Lower lobe of right lung (tissue), 2 donors: ENCODE data around the gene IFIT1B. TPM values are rescaled to one million over a fixed set of nuclear protein-coding genes. Genes with fewer than 3 reads are reported as not detected.
"Not testable (repeated sequence)": the region's sequence is repeated elsewhere in the genome, so short reads cannot be mapped to it uniquely, and the experiment has no call there.

Experiments
- ATAC-seq, 2 donors: fragments of 200-7000 bp; cut with Tn5 transposase; one replicate each; pipeline ENCODE4 v1.9.1; 2020 to 2022; ENCODE audit warnings: mild to moderate bottlenecking in 2 of 2, moderate library complexity in 2 of 2
- DNase-seq: peaks from one replicate; pipeline ENCODE4 v3.0.0-alpha.2; 2020
- H3K27ac ChIP-seq: fragments of 200-600 bp; one replicate; pipeline ENCODE4 v1.8.0; 2022
- H3K27me3 ChIP-seq: fragments of 200-600 bp; one replicate; pipeline ENCODE4 v1.8.0; 2022; ENCODE audit warnings: low read depth
- H3K36me3 ChIP-seq: fragments of 200-600 bp; one replicate; pipeline ENCODE4 v1.8.0; 2022; ENCODE audit warnings: mild to moderate bottlenecking
- H3K4me1 ChIP-seq: fragments of 200-600 bp; one replicate; pipeline ENCODE4 v1.8.0; 2022
- H3K4me3 ChIP-seq: fragments of 200-600 bp; one replicate; pipeline ENCODE4 v1.8.0; 2022; ENCODE audit warnings: mild to moderate bottlenecking
- H3K9me3 ChIP-seq: fragments of 200-600 bp; one replicate; pipeline ENCODE4 v1.8.0; 2022
- intact Hi-C: fragments of 100-400 bp; cut with DNase I; formaldehyde crosslinking; loops from one replicate; pipeline ENCODE4 v1.11.0; 2022
- total RNA-seq: library from RNA; stranded (reverse); fragmentation: NEBNext Ultra II Directional; extraction: Animal tissue kit (Norgen Biotek cat#: 25700); gene quantifications from one replicate; pipeline ENCODE4 v1.2.1, GENCODE V29; 2021
- TF ChIP-seq, protein P1 (sequence below): fragments of 200-600 bp; IDR thresholded peaks from one replicate; pipeline ENCODE4 v1.8.0; 2022; ENCODE audit warnings: antibody characterized with exemption, mild to moderate bottlenecking
- donor health status: DM: no; HTN: yes; CAD: no; lungs with severe emphysema.

IFIT1B gene
- total RNA-seq, 1 donor from 2014 or later = not detected

DNA sequence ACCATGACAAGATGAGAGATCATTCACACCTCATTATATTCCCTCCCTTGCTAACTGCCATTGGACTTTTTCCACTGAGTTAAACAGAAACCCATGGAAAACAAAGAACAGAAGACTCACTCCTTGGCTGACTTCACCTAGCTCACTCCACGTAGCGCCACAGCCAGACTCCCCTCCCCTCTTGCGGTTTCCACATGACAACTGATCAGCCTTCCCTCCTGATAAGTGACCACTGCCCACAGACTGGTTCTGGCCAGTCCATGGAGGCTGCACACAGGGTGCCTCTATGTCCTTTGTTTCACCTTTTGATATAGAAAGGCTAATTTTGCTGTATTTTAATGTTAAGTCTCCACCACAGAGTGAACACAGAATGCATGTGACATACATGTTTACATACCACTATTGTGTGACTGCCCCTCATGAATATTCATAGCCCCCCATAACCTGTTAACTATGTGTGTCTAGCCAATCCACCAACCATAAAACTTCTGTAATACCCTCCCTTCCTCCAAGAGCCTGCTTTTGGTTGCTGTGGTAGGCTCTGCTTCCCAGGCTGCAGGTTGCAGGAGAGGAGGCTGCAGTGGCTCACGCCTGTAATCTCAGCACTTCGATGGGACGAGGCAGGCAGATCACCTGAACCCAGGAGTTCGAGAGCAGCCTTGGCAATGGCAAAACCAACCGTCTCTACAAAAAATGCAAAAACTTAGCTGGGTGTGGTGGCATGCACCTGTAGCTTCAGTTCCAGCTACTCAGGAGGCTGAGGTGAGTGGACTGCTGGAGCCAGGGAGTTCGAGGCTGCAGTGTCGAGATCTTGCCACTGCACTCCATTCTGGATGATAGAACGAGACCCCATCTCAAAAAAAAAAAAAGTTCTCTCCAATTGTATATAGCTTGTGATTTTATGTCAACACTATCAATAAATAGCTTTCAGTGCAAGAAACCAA lies 26.5 kb downstream of the IFIT1B start:
- TF ChIP-seq, protein P1, sequence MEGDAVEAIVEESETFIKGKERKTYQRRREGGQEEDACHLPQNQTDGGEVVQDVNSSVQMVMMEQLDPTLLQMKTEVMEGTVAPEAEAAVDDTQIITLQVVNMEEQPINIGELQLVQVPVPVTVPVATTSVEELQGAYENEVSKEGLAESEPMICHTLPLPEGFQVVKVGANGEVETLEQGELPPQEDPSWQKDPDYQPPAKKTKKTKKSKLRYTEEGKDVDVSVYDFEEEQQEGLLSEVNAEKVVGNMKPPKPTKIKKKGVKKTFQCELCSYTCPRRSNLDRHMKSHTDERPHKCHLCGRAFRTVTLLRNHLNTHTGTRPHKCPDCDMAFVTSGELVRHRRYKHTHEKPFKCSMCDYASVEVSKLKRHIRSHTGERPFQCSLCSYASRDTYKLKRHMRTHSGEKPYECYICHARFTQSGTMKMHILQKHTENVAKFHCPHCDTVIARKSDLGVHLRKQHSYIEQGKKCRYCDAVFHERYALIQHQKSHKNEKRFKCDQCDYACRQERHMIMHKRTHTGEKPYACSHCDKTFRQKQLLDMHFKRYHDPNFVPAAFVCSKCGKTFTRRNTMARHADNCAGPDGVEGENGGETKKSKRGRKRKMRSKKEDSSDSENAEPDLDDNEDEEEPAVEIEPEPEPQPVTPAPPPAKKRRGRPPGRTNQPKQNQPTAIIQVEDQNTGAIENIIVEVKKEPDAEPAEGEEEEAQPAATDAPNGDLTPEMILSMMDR = no peak
- Histone ChIP-seq H3K4me1 (no peaks in the 10 kb centered on the region), H3K4me3 (no peak overlapping the region), H3K36me3 (peaks cover 14% of the 10 kb centered on the region), H3K27ac (no peak overlapping the region), H3K9me3 (no peaks in the 10 kb centered on the region), H3K27me3 (no peaks in the 10 kb centered on the region)
- intact Hi-C loops = no loop called here
- no peak for DNase-seq
- ATAC-seq = no peak

DNA sequence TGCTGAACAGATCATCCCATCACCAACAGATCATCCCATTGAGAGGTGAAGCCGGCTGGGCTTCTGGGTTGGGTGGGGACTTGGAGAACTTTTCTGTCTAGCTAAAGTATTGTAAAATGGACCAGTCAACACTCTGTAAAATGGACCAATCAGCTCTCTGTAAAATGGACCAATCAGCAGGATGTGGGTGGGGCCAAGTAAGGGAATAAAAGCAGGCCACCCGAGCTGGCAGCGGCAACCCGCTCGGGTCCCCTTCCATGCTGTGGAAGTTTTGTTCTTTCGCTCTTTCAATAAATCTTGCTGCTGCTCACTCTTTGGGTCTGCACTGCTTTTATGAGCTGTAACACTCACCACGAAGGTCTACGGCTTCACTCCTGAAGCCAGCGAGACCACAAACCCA lies 28.3 kb downstream of the IFIT1B start:
- H3K4me3 ChIP-seq, H3K4me1 ChIP-seq, H3K27ac ChIP-seq, H3K27me3 ChIP-seq, DNase-seq, H3K9me3 ChIP-seq, intact Hi-C loops, ATAC-seq: not testable (repeated sequence)
- H3K36me3 ChIP-seq = peaks cover 14% of the 10 kb centered on the region

GRCh38 chr10:89407792-89408191 lies 29.9 kb downstream of the IFIT1B start:
- ATAC-seq, intact Hi-C loops, H3K36me3 ChIP-seq, H3K27ac ChIP-seq, H3K4me3 ChIP-seq, H3K27me3 ChIP-seq, H3K4me1 ChIP-seq, DNase-seq, H3K9me3 ChIP-seq: not testable (repeated sequence)

GRCh38 chr10:89409282-89409681 lies 31.4 kb downstream of the IFIT1B start:
- H3K27ac ChIP-seq, H3K4me3 ChIP-seq, H3K27me3 ChIP-seq, ATAC-seq, H3K36me3 ChIP-seq, DNase-seq, intact Hi-C loops, H3K9me3 ChIP-seq: not testable (repeated sequence)
- H3K4me1 ChIP-seq = peaks cover 15% of the 10 kb centered on the region

DNA sequence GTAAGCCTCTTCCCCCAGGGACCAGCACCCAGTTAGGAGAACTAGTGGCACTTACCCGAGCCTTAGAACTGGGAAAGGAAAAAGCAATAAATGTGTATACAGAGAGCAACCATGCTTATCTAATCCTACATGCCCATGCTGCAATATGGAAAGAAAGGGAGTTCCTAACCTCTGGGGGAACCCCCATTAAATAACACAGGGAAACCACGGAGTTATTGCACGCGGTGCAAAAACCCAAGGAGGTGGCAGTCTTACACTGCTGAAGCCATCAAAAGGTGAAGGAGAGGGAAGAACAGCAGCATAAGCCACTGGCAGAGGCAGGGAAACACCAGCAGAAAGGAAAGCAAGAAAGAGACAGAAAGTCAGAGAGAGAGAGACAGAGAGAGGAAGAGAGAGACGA lies 32.7 kb downstream of the IFIT1B start:
- H3K36me3 ChIP-seq, ATAC-seq, H3K27ac ChIP-seq, DNase-seq, H3K4me3 ChIP-seq, H3K27me3 ChIP-seq, H3K9me3 ChIP-seq, intact Hi-C loops: not testable (repeated sequence)
- H3K4me1 ChIP-seq = peaks cover 20% of the 10 kb centered on the region

DNA sequence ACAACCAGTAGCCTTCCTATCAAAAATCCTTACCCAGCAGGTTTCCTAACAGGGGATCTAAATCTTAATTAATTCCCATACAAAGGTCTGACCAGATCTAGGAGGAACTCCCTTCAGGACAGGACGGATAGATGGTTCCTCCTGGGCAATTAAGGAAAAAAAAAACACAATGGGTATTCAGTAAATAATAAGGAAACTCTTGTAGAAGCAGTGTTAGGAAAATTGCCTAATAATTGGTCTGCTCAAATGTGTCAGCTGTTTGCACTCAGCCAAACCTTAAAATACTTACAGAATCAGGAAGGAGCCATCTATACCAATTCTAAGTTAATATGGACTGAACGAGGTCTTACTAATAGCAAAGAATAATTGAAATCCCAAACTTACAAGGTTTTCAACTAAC lies 33.3 kb downstream of the IFIT1B start:
- peaks cover 25% of the 10 kb centered on the region for H3K4me1 ChIP-seq
- H3K9me3 ChIP-seq, H3K36me3 ChIP-seq, ATAC-seq, DNase-seq, H3K27ac ChIP-seq, H3K27me3 ChIP-seq, intact Hi-C loops, H3K4me3 ChIP-seq: not testable (repeated sequence)

- intact Hi-C loops, H3K4me3 ChIP-seq, H3K27ac ChIP-seq, H3K9me3 ChIP-seq, ATAC-seq, H3K27me3 ChIP-seq, H3K36me3 ChIP-seq, DNase-seq: not testable (repeated sequence)
- peaks cover 37% of the 10 kb centered on the region for H3K4me1 ChIP-seq
Observed at GRCh38 chr10:89412276-89412675, 34.4 kb downstream of the IFIT1B start.

GRCh38 chr10:89413398-89413912 lies 35.6 kb downstream of the IFIT1B start:
- no peaks in the 10 kb centered on the region for H3K9me3 ChIP-seq
- peak overlapping the region; percentile 76 for H3K4me3 ChIP-seq
- H3K36me3 ChIP-seq = peaks cover 13% of the 10 kb centered on the region
- no peaks in the 10 kb centered on the region for H3K27me3 ChIP-seq
- DNase-seq = no peak
- TF ChIP-seq, protein P1 = no peak
- peaks cover 49% of the 10 kb centered on the region for H3K4me1 ChIP-seq
- intact Hi-C loops = no loop called here
- peak overlapping the region; percentile 93 for H3K27ac ChIP-seq
- no peak for ATAC-seq
